HL-60 (cell line): Measurements from ENCODE around the gene TBL1X.

Experiments used
- GABPA ChIP-seq: IDR thresholded peaks from 2 replicates; pipeline ENCODE4 v1.6.1; 2012; ENCODE audit warnings: low read depth
- POLR2AphosphoS5 ChIP-seq: IDR thresholded peaks from 2 replicates; pipeline ENCODE4 v1.6.1; 2012; ENCODE audit warnings: low read depth
- TF ChIP-seq, protein P1 (sequence below): IDR thresholded peaks from one replicate; pipeline ENCODE4 v1.5.1; 2011; ENCODE audit warnings: low read length, control low read depth, inconsistent platforms; ENCODE audit not compliant: insufficient read depth
- TF ChIP-seq, protein P2 (sequence below): IDR thresholded peaks from 2 replicates; pipeline ENCODE4 v1.6.1; 2012; ENCODE audit warnings: low read depth; ENCODE audit not compliant: insufficient replicate concordance

DNA sequence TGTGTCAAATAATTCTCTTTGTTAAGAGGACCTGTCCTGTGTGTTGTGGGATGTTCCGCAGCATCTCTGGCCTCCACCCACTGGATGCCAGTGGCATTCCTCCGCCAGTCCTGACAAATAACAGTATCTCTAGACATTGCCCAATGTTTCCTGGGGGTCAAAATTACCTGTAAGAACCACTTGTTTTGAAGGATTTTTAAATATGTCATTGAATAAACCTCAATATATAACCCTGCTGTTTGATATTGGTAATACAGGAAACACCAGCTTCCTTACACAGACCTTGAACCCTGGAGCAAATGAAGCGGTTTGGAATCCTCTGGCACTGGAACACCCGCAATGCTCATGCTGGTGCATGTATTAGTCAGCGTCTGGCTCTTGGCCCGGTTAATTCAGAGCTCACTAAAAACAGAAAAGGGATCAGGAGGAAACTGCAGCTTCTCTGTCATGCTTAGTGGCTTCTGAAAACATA is 101.3 kb downstream of the TBL1X start:
- TF ChIP-seq, protein P1, sequence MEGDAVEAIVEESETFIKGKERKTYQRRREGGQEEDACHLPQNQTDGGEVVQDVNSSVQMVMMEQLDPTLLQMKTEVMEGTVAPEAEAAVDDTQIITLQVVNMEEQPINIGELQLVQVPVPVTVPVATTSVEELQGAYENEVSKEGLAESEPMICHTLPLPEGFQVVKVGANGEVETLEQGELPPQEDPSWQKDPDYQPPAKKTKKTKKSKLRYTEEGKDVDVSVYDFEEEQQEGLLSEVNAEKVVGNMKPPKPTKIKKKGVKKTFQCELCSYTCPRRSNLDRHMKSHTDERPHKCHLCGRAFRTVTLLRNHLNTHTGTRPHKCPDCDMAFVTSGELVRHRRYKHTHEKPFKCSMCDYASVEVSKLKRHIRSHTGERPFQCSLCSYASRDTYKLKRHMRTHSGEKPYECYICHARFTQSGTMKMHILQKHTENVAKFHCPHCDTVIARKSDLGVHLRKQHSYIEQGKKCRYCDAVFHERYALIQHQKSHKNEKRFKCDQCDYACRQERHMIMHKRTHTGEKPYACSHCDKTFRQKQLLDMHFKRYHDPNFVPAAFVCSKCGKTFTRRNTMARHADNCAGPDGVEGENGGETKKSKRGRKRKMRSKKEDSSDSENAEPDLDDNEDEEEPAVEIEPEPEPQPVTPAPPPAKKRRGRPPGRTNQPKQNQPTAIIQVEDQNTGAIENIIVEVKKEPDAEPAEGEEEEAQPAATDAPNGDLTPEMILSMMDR: no peak
- TF ChIP-seq, protein P2, sequence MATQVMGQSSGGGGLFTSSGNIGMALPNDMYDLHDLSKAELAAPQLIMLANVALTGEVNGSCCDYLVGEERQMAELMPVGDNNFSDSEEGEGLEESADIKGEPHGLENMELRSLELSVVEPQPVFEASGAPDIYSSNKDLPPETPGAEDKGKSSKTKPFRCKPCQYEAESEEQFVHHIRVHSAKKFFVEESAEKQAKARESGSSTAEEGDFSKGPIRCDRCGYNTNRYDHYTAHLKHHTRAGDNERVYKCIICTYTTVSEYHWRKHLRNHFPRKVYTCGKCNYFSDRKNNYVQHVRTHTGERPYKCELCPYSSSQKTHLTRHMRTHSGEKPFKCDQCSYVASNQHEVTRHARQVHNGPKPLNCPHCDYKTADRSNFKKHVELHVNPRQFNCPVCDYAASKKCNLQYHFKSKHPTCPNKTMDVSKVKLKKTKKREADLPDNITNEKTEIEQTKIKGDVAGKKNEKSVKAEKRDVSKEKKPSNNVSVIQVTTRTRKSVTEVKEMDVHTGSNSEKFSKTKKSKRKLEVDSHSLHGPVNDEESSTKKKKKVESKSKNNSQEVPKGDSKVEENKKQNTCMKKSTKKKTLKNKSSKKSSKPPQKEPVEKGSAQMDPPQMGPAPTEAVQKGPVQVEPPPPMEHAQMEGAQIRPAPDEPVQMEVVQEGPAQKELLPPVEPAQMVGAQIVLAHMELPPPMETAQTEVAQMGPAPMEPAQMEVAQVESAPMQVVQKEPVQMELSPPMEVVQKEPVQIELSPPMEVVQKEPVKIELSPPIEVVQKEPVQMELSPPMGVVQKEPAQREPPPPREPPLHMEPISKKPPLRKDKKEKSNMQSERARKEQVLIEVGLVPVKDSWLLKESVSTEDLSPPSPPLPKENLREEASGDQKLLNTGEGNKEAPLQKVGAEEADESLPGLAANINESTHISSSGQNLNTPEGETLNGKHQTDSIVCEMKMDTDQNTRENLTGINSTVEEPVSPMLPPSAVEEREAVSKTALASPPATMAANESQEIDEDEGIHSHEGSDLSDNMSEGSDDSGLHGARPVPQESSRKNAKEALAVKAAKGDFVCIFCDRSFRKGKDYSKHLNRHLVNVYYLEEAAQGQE: no peak
- TF ChIP-seq POLR2AphosphoS5: no peak
- TF ChIP-seq GABPA: no peak
